Measurements from ENCODE around the gene MRPS26. TPM values are rescaled to one million over a fixed set of nuclear protein-coding genes. Genes with fewer than 3 reads are reported as not detected.
A peak's percentile ranks its signal among the peaks of the same experiment; 100 is the strongest.

The MRPS26 gene
- total RNA-seq, 1 donor from 2014 or later = 80.7 TPM

DNA sequence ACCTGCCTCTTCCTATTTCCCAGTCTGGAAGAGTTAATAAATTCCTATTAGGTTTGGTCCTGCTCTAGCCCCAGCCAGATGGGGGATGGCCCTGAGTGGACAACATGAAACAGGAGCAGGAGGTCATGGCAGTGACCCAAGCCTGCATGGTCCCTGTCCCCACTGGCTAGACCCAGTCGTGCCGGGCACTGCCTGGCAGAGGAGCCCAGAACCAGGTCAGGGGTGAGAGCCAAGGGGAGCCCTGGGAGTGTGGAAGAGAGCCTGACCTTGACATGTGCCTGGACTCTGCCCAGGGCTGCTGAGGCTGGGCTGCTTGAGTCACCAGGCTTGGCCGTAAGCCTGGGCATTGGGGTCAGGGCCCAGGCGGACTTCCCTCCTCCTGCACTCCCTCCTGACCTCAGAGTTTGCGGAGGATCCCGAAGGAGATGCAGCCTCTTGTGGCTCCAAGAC lies 35.1 kb downstream of the MRPS26 start:
- H3K27me3 Mint-ChIP-seq (ENCODE audit: low read depth) = peaks cover 74% of the 10 kb centered on the region
- DNase-seq (ENCODE audit: low read depth, low spot score) = no peak
- H3K27ac Mint-ChIP-seq (ENCODE audit: unreplicated experiment) = no peak overlapping the region
- H3K36me3 Mint-ChIP-seq (ENCODE audit: low read depth) = no peaks in the 10 kb centered on the region
- TF ChIP-seq, protein P1, sequence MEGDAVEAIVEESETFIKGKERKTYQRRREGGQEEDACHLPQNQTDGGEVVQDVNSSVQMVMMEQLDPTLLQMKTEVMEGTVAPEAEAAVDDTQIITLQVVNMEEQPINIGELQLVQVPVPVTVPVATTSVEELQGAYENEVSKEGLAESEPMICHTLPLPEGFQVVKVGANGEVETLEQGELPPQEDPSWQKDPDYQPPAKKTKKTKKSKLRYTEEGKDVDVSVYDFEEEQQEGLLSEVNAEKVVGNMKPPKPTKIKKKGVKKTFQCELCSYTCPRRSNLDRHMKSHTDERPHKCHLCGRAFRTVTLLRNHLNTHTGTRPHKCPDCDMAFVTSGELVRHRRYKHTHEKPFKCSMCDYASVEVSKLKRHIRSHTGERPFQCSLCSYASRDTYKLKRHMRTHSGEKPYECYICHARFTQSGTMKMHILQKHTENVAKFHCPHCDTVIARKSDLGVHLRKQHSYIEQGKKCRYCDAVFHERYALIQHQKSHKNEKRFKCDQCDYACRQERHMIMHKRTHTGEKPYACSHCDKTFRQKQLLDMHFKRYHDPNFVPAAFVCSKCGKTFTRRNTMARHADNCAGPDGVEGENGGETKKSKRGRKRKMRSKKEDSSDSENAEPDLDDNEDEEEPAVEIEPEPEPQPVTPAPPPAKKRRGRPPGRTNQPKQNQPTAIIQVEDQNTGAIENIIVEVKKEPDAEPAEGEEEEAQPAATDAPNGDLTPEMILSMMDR (conservative IDR thresholded peaks at IDR 0.05) = no peak
- no peaks in the 10 kb centered on the region for H3K9me3 Mint-ChIP-seq
- H3K4me1 Mint-ChIP-seq = no peaks in the 10 kb centered on the region
- H3K4me3 Mint-ChIP-seq = no peak overlapping the region

DNA sequence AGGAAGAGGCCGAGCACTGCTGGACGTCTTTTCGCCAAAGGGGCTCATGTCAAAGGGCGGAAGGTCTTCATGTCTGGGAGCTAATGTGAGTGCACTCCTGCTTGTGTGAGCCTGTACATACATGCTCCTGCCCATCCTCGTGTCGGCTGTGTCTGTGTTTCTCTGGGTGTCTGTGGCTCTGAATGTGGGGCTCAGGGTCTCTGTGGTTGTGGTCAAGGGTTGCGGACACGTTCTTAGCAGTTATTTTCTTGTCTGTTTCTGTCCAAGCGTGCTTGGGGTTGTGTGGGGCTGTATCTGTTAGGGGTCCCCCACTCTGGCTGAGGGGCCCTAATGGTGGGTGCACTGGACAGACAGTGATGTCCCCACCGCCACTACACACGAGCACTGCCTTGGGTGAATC lies 35.8 kb downstream of the MRPS26 start:
- no peaks in the 10 kb centered on the region for H3K4me1 Mint-ChIP-seq
- H3K27ac Mint-ChIP-seq (ENCODE audit: unreplicated experiment) = no peak overlapping the region
- no peak overlapping the region for H3K4me3 Mint-ChIP-seq
- H3K27me3 Mint-ChIP-seq (ENCODE audit: low read depth) = peaks cover 74% of the 10 kb centered on the region
- H3K36me3 Mint-ChIP-seq (ENCODE audit: low read depth) = no peaks in the 10 kb centered on the region
- no peak for DNase-seq (ENCODE audit: low read depth, low spot score)
- H3K9me3 Mint-ChIP-seq = no peaks in the 10 kb centered on the region
- TF ChIP-seq, protein P1 (conservative IDR thresholded peaks at IDR 0.05) = no peak

DNA sequence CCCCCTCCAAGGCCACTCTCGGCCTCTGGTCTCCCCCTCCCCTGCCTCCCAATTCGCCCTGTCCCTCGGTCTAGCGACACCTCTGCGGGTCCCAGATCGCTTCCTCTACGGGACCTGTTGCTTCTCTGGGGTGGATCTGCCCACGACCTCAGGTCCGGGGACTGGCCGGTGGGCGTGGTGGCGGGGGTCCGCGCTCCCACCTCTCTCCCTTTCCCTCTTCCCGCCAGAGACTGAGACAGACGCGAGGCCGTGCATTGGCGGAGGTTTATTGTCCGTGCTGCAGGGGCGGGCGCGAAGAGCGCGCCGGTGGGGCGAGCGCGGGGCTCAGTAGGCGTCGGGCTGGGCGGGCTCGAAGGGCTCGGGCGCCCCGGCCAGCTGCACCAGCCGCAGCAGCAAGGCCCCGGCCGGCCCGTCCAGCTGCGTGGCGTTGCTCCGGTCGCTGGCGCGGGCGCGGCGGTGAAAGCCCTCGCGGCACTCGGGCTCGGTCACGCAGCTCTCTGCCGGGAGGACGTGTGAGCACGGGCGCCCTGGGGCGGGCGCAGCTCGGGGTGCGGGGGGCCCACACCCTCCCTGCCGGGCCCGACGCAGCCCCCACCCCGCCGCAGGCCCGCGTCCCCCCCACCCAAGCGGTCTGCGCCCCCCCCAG lies 36.6 kb downstream of the MRPS26 start:
- TF ChIP-seq, protein P1 (conservative IDR thresholded peaks at IDR 0.05) = no peak
- no peak overlapping the region for H3K4me3 Mint-ChIP-seq
- no peaks in the 10 kb centered on the region for H3K9me3 Mint-ChIP-seq
- no peaks in the 10 kb centered on the region for H3K4me1 Mint-ChIP-seq
- no peak for DNase-seq (ENCODE audit: low read depth, low spot score)
- H3K27me3 Mint-ChIP-seq (ENCODE audit: low read depth) = peaks cover 71% of the 10 kb centered on the region
- no peak overlapping the region for H3K27ac Mint-ChIP-seq (ENCODE audit: unreplicated experiment)
- no peaks in the 10 kb centered on the region for H3K36me3 Mint-ChIP-seq (ENCODE audit: low read depth)

DNA sequence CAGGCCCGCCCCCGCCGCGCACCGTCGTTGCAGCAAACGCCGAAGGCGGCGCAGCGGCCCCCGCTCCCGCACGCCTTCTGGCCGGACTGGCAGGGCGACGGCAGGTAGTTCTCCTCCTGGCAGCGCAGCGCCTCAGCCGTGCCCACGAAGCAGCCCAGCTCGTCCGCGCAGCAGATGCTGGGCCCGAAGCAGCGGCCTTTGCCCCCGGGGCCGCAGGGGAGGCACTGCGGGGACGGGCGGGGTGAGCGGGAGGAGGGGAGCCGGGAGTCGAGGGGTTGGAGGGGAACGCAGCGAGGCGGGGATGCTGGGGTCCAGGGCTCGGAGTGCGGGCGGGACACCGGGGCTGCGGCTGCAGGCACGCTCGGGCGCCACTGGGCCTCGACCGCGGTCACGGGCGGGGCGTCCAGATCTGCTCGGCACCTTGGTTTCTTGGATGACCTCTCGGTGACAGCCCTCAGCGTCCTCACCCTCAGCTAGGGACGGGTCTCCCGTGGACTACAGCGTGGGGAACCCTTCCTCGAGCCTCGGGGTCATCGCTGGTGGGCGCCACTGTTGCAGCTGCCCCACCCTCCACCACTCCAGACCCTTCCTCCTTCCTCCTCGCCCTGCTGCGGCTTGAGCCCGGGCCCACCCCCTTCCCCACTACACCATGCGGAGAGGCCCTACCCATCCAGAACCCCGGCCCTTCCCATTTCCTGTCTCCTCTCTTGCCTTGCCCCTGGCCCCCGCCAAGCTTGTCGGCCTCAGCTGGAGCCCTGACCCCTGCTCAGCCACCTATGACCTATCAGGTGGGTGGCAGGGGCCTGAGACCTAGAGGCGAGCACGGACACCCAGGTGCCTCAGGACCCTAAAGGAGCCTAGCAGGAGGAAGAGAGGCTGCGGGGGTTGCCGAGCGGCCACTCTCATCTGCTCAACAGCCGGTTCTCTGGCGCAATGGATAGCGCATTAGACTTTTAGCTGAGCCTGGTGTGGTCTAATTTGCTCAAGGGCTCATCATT lies 37.4 kb downstream of the MRPS26 start:
- Mint-ChIP-seq H3K9me3 (no peaks in the 10 kb centered on the region), H3K36me3 (ENCODE audit: low read depth) (no peaks in the 10 kb centered on the region), H3K4me1 (no peaks in the 10 kb centered on the region), H3K27ac (ENCODE audit: unreplicated experiment) (no peak overlapping the region), H3K27me3 (ENCODE audit: low read depth) (peaks cover 64% of the 10 kb centered on the region), H3K4me3 (peak overlapping the region; percentile 27)
- no peak for DNase-seq (ENCODE audit: low read depth, low spot score)
- TF ChIP-seq, protein P1 (conservative IDR thresholded peaks at IDR 0.05) = no peak

DNA sequence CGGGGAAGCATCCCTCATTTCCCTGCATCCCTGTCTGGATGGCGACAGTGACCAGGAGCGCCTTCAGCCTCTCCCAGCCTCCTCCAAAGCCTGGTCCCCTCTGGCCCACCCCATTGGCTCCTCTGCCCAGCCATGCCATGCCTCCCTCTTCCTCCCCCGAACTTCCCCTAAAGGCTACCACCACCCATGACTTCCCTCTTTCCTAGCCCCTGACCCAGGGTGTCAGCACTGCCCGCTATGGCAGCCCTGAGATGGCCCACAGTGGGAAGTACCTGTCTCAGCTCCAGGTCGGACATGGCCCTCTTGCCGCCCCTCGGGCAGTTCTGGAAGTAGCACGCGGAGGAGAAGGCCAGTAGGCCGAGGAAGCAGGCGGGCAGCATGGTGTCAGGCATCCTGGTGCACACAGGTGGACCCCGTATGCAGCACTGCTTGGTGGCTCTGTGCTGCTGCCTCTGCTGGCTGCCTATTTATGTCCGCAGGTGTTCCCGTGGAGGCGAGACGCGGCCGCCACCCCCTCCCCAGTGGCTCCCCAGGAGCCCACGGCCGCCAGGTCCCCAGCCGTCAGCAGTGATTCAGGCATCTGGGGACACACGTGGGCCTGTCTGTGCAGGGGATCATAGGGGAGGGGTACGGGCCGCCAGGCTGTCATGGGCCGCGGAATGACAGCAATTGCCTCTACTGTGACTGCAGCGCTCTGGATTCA lies 38.6 kb downstream of the MRPS26 start, which contains the start of gene AVP:
Gene AVP, minus strand, starts transcription at position 442 of the 703 bp plus-strand sequence. Its CDS starts 50 bp downstream, at position 392.
- Mint-ChIP-seq H3K4me3 (peak within 1 kb of the TSS; percentile 27), H3K27me3 (ENCODE audit: low read depth) (peaks cover 58% of the 10 kb centered on the region), H3K27ac (ENCODE audit: unreplicated experiment) (no peak within 1 kb of the TSS), H3K4me1 (no peaks in the 10 kb centered on the region), H3K36me3 (ENCODE audit: low read depth) (no peaks in the 10 kb centered on the region), H3K9me3 (no peaks in the 10 kb centered on the region)
- DNase-seq (ENCODE audit: low read depth, low spot score) = no peak
- TF ChIP-seq, protein P1 (conservative IDR thresholded peaks at IDR 0.05) = no peak
